T47D (cell line): Measurements from ENCODE around the gene NHSL2.
"Not testable (repeated sequence)": the region's sequence is repeated elsewhere in the genome, so short reads cannot be mapped to it uniquely, and the experiment has no call there.

Experiments
- DNase-seq, 2 experiments: peaks; one replicate each; pipeline versions ENCODE4 v3.0.0 to v3.0.0-alpha.2; 2011 to 2012; ENCODE audit warnings: low read depth in 1 of 2, low spot score in 1 of 2
- JUND ChIP-seq: IDR thresholded peaks from 2 replicates; pipeline ENCODE4 v1.6.1; 2012; ENCODE audit warnings: low read depth
- in situ Hi-C: cut with HindIII; loops from 2 replicates; pipeline ENCODE4 v1.10.0; 2016; ENCODE audit warnings: low sequenced_read_pairs, low pct_unique_long_range_greater_than_20kb

The NHSL2 gene

GRCh38 chrX:72046447-72046846, 135.8 kb downstream of the NHSL2 start:
- no peak for TF ChIP-seq JUND
- in situ Hi-C loops: no loop called here
- no peak for DNase-seq

GRCh38 chrX:72048510-72049455, 138.1 kb downstream of the NHSL2 start:
- in situ Hi-C loops: no loop called here

GRCh38 chrX:72050011-72050410, 139.4 kb downstream of the NHSL2 start:
- no peak for DNase-seq
- TF ChIP-seq JUND: no peak
- in situ Hi-C loops: no loop called here

More at GRCh38 chrX:72048510-72049455, 138.1 kb downstream of the NHSL2 start:
- no peak for TF ChIP-seq JUND
- DNase-seq: no peak

DNA sequence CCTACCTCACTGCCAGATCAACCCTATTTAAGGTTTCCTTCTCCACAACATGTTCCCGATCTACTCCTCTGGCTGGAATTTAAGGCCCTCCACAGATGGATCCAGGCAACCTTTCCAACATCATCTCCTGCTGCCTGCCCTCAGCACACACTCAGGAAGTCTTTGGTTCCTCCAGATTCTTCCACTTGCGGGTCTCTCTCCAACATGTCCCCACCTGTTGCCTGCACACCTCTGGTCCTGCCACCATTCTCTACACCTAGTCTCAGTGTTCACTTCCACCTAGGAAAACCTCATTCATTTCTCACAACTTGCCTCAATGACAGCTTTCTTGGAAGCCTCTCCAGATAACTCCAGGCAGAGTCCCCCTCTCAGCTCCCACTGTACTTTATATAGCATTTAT, 140.9 kb downstream of the NHSL2 start:
- no peak for DNase-seq
- TF ChIP-seq JUND: no peak
- in situ Hi-C loops: no loop called here

DNA sequence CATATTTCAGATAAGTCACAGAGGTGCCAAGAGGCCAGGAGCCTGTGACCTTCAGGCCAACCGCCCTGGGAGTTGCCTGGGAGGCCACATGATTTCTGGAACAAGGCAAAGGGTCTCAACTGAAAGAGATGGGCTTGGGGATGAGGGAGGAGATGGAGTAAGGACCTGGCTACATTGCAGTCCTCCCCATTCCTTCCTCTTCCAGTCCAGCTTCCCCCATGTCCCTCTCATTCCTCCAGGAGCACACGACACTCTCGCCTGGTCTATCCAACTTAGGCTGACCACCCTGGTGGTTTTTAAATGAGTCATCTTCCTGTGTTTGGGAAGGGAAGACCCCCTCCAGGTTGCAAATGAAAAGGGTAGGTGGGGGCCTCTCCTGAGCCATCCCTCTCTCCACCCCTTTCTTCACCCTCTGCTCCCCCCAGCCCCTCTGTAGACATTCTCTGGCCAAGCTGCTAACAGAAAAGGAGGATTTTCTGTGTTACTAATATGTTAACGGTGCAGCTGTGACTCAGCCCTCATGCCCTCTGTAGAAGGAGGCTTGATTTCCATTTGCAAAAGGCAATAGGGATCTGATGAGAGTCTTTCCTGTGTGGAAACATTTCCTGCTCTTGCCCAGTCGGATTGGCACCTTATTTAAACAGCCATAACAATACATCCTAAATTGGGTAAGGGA, 141.9 kb downstream of the NHSL2 start:
- no peak for DNase-seq
- in situ Hi-C loops: no loop called here
- no peak for TF ChIP-seq JUND

- no peak for TF ChIP-seq JUND
- no peak for DNase-seq
- in situ Hi-C loops: no loop called here
Observed at GRCh38 chrX:72053508-72053907, 142.9 kb downstream of the NHSL2 start.

- in situ Hi-C loops: no loop called here
- no peak for TF ChIP-seq JUND
- no peak for DNase-seq
Observed at GRCh38 chrX:72054779-72055489, 144.3 kb downstream of the NHSL2 start.

DNA sequence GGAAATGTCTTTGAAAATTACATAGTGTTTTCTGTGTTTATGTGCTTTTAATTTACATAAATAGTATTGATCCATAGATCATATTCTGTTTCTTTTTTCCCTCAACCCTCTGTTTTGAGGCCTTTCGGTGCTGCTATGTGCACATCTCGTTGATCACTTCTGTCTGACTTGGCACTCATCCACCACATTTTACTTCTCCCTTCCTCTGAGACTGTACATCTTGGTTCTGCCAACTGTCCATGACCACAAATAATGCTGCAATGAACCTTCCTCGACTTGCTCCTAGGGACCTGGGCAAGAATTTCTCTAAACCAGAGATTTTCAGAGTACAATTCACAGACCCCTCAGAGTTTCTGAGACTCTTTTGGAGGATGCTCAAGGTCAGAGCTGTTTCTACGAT, 146.7 kb downstream of the NHSL2 start:
- in situ Hi-C loops: no loop called here
- DNase-seq: no peak
- no peak for TF ChIP-seq JUND

DNA sequence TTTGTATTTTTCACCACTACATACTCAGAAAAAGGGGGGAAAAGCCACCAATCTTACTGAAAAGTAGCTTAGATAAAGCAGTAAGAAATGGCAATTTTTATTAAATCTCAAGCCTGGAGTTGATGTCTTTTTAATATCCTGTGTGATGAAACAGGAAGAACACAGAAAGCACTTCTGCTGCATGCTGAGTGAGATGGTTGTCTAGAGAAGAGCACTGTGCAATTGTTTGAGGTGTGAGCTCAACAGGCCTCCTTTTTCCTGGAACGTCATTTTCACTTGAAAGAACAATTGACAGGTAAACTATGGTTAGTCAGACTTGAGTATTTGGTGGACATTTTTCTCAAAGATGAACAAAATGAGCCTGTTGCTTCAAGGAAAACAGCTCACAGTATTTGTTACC, 147.2 kb downstream of the NHSL2 start:
- TF ChIP-seq JUND: no peak
- DNase-seq: no peak
- in situ Hi-C loops: no loop called here

- in situ Hi-C loops, DNase-seq: not testable (repeated sequence)
Observed at GRCh38 chrX:72058346-72058745, 147.7 kb downstream of the NHSL2 start.

DNA sequence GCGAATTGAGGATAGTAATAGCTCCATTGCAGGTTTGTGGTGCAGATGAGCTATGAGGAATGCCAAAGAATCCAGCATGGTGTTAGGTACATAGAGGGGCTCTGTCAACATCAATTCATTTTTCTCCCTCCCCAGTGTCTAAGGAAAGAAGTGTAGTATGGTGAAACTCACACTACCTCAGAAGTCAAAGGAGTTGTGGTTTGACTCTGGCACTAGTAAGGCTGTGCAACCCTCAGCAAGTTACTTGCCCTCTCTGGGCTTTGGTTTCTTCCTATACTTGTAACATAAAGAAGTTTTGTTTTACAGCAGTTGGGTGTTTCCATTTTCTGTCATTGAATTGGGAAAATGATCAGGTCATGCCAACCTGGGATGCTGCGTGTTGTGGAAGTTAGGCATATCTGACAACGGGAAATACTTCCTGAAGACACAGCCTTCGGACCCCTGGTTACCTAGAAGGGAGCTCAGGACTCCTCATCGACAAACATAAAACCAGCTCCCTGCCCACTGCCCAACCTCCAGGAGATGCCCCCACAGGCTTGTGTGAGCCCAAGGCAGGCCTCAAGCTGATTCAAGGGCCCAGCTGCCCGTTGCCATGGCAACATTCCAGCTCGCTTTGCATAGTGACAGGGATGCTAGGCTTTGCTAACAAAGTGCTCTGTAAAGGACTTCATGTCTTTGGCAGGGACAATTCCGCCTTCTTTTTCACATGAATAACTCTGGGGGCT, 149.7 kb downstream of the NHSL2 start:
- in situ Hi-C loops: no loop called here
- TF ChIP-seq JUND: no peak
- no peak for DNase-seq

DNA sequence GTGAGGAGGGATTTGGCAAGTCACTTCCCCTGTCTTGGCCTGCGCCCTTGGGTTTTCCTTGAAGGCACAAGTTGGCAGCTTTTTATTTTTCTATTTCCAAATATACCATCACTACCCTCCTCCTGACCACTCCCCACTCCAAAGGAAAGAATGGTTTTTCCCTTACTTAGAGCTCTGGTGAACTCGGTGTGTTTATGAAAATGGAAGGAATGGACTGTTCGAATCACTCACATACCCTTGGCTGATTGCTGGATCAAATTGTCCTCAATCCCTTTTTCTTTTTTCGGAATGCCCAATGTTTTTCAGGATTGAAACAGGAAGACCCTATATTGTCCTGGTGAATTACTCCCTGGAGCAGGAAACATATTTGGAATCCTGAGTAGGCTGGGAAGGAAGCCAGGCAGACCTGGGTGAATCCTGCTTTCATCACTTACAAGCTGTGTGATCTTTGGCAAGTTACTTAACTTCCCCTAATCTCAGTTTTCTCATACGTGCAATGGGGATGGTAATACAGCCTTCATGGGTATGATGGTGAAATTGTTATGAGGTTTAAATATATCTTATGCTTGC, 150.4 kb downstream of the NHSL2 start:
- no peak for TF ChIP-seq JUND
- in situ Hi-C loops: no loop called here
- no peak for DNase-seq
